AG04449 (cell line): ENCODE measurements around the gene SLC35D2.

Experiments
- CTCF ChIA-PET: fragments of 350-600 bp; formaldehyde crosslinking; extraction: SDS; loops from one replicate; lab custom pipeline; 2021; ENCODE audit warnings: antibody characterized with exemption; lab: Yijun Ruan, JAX
- POLR2A ChIA-PET: fragments of 400-600, 350-600 bp; formaldehyde crosslinking; extraction: SDS; loops from one replicate; lab custom pipeline; 2020; ENCODE audit warnings: antibody characterized with exemption, inconsistent platforms; lab: Yijun Ruan, JAX
- DNase-seq: peaks from one replicate; pipeline ENCODE4 v3.0.0-alpha.2; 2010; ENCODE audit warnings: low read depth, low spot score
- H3K4me3 ChIP-seq: 2 replicates; pipeline ENCODE4 v1.5.1; 2011; ENCODE audit warnings: low read depth, mild to moderate bottlenecking, control low read depth, low read length
- TF ChIP-seq, protein P1 (sequence below): IDR thresholded peaks from one replicate; pipeline ENCODE4 v1.5.1; 2011; ENCODE audit warnings: mild to moderate bottlenecking, moderate library complexity, low read length, control low read depth, inconsistent platforms; ENCODE audit not compliant: insufficient read depth; ENCODE audit errors: missing control alignments

SLC35D2 gene

GRCh38 chr9:96383165-96383942 is at the start of gene SLC35D2:
TSS of gene SLC35D2 (minus strand) at chr9:96383711. CDS start at chr9:96383634, 77 bp downstream.
- H3K4me3 ChIP-seq, result peak within 1 kb of the TSS; percentile 67
- CTCF ChIA-PET, result interaction anchor here (1.4 to 1.8 kb wide), 4 partner anchors 10 to 283 kb away, joined by 4 read pairs; no protein-coding TSS in a partner anchor
- POLR2A ChIA-PET, result no interaction called here
- DNase-seq, result no peak
- TF ChIP-seq, protein P1, sequence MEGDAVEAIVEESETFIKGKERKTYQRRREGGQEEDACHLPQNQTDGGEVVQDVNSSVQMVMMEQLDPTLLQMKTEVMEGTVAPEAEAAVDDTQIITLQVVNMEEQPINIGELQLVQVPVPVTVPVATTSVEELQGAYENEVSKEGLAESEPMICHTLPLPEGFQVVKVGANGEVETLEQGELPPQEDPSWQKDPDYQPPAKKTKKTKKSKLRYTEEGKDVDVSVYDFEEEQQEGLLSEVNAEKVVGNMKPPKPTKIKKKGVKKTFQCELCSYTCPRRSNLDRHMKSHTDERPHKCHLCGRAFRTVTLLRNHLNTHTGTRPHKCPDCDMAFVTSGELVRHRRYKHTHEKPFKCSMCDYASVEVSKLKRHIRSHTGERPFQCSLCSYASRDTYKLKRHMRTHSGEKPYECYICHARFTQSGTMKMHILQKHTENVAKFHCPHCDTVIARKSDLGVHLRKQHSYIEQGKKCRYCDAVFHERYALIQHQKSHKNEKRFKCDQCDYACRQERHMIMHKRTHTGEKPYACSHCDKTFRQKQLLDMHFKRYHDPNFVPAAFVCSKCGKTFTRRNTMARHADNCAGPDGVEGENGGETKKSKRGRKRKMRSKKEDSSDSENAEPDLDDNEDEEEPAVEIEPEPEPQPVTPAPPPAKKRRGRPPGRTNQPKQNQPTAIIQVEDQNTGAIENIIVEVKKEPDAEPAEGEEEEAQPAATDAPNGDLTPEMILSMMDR, result no peak

DNA sequence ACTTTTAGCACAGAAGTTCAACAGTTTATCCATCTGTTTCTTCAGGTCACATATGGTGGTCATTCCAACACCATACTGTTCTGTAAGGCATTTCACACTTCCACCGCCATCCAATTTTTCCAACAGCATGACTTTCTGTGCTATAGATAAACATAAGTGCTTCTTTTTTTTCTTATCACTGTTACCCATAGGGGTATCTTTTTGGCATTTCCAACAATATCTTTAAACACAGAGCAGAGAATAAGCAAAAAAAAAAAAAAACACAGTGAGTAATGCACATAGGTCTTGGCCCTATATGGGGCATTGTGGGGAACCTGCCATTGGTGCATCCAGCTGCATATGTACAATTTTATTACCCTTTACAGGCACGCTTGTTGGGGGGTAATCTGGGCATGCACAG is 46.9 kb upstream of the SLC35D2 start:
- DNase-seq, result no peak
- CTCF ChIA-PET, result interaction anchor here (1.4 kb wide), 1 partner anchor 8 kb away, joined by 3 read pairs; no protein-coding TSS in a partner anchor
- no peak overlapping the region for H3K4me3 ChIP-seq
- TF ChIP-seq, protein P1, result no peak
- POLR2A ChIA-PET, result no interaction called here

GRCh38 chr9:96429732-96430131 is 46.2 kb upstream of the SLC35D2 start:
- no peak overlapping the region for H3K4me3 ChIP-seq
- ChIA-PET CTCF (interaction anchor here (1.4 kb wide), 1 partner anchor 9 kb away, joined by 3 read pairs; no protein-coding TSS in a partner anchor), POLR2A (no interaction called here)
- TF ChIP-seq, protein P1, result no peak
- no peak for DNase-seq

DNA sequence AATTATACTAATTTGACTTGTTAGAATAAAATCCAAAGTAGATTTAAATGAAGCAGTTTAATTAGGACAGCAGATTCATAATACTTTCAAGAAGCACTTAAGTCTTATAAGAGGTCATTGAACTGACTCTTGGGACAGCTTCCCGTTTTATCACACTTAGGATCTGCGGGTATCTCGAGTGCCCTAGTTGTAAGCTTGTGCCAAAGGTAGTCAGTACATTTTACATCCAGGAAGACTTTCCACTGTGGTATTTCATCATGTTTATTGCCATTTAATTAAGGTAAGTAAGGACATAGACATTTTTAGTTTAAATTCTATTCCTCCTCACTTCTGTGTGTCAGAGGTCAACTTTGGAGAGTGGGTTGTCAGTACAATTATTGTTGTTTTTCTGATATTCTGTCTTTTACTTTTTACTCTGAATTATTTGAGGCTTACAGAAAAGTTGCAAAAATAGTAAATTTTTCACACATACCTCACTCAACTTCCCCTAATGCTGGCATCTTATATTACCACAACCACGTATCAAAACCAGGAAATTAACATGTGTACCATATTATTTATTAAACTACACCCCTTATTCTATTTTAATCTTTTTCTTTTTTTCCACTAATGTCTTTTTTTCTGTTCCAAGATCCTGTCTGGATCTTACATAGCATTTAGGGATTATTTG is 42.1 kb upstream of the SLC35D2 start:
- no peak for DNase-seq
- TF ChIP-seq, protein P1, result no peak
- CTCF ChIA-PET, result no interaction called here
- no peak overlapping the region for H3K4me3 ChIP-seq
- POLR2A ChIA-PET, result no interaction called here

GRCh38 chr9:96423985-96424336 is 40.5 kb upstream of the SLC35D2 start:
- DNase-seq, result no peak
- ChIA-PET POLR2A (no interaction called here), CTCF (no interaction called here)
- TF ChIP-seq, protein P1, result no peak
- H3K4me3 ChIP-seq, result no peak overlapping the region

- DNase-seq, result no peak
- POLR2A ChIA-PET, result no interaction called here
- no peak overlapping the region for H3K4me3 ChIP-seq
- TF ChIP-seq, protein P1, result no peak
- CTCF ChIA-PET, result interaction anchor here (1.5 kb wide), 1 partner anchor 243 kb away, joined by 3 read pairs; no protein-coding TSS in a partner anchor
These were observed 39.9 kb upstream of the SLC35D2 start for GRCh38 chr9:96423322-96423984.
